Medulla oblongata (tissue), 1 donor: ENCODE results near the gene SLC44A1.

Source experiments
- DNase-seq: peaks from one replicate; pipeline ENCODE4 v3.0.0-alpha.2; 2015; ENCODE audit errors: extremely low spot score

The SLC44A1 gene

DNA sequence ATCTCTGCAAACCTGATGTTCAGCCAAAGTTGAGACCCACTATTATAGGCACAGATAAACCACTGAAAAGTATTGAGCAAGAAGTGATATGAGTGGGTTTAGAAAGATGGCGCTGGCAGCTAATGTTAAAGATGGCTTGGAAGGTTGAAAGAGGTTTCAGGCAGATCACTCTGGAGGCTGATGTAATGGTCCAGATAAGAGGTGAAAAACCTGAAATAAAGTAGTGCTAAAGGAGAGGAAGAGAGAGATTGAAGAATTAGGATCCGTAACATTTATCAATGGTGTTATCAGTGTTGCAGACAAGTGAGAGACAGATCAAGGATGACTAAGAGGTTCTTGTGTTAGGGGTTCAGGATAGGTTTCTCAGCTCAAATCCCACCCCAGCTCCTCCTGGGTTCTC, 58.3 kb downstream of the SLC44A1 start:
- no peak for DNase-seq

DNA sequence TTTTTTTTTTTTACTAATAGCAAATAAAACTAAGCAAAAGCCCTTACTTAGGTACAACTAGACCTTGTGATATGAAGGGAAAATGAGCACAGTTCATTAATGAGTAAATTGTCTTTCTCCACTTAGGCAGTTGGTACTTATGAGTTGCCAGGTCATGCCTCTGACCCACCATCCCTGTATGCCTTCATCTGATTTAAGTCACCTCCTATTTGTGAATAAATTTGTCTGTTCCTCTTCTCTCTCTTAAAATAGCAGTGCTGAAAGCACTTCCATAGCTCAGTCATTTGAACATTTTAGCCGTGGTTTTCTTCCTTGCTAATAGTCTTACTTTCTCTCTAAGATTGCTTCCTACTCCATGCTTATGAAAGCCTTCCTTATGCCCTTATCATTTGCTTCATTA, 61.4 kb downstream of the SLC44A1 start:
- DNase-seq = no peak

DNA sequence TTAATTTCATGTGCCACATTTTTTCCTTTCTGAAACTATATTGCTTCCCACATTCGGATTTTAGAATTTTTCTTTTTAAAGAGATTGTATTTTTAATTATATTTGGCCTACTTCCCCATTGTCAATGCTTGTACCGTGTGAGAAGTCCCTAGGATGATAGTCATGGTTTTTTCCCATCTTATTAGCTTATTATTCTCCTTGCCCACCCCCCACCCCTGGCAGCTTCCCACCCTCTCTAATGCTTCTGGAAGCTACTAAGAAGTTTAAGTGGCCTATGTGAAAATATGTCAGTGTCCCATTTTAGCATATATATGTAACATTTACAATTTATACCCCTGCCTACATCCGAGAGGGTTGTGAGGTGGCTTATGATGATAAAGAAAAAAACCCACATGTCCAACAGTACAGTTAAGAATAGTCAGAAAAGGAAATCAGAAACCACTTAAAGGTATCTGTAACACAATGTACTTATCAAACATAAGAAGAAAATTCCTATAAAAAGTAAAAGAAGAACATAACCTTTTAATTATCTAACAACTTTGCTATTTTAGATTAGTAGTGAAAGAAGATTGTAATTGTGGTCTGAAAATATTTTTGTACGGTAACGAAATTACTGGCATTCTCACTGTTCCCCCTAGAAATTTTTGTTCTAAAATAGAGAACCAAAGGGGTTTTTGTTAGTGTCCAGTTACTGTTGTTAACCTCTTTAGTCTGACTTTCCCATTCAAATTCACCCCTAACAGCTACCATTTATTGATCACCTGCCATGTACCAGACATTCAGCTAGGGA, 62.1 kb downstream of the SLC44A1 start:
- no peak for DNase-seq

DNA sequence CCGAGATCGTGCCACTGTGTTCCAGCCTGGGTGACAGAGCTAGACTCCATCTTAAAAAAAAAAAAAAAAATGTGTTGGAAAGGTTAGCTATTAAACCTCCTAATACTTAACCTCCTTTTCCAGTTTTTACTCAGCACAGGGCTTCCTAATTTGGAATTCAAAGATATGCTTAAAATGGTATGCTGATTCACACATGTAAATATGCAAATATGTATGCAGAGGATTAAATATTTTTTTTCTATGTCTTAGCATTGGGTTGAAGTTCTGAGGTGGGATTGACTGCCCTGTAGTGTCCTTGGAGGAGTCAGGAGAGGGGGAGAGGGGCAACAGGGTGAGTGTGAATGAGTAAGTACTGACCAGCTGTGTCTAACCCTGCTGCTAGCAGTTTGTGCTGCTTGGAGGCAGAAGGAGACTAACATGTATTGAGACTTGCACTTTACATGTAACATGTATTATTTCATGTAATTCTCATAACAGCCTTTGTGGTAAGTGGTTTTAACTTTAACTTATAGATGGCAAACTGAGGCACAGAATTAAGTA, 63.2 kb downstream of the SLC44A1 start:
- DNase-seq = no peak

DNA sequence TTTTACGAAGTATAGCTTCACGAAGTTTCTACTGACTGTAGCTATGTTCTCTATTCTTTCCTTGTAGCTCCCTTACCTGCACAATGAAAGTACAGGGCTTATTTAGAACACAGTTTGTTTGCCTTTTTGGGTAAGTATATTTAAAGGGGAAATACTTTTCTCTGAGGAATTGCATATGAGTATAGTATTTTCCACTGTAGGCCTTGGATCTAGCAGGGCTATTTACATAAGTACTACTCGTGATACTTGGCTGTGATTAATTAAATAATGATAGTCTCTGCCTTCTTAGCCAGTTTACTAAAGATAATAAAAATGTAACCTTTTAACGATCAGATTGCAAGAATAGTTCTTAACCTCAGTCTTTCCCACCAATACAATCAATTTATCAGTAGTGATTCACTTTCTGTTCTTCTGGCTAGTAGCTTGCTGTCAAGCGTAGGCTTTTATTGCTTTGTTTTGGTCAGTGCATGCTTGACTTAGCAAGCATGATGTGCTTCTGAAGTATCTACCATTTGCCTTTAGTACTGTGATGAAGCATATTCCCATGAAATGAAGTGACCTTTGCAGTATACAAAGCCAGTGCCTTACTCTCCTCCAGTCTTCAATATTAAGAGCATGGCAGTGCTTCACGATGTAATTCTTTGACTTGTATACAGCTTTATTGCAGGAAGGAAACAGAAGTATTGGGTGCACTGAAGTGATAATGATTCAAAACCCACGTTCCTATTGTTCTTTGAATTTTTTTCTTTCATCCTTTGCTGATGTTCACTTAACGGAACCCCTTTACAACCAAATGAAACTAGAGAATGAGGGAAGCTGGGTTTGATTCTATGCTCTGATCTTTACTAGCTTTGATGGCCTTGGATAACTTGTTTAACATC, 64.2 kb downstream of the SLC44A1 start:
- DNase-seq = no peak

DNA sequence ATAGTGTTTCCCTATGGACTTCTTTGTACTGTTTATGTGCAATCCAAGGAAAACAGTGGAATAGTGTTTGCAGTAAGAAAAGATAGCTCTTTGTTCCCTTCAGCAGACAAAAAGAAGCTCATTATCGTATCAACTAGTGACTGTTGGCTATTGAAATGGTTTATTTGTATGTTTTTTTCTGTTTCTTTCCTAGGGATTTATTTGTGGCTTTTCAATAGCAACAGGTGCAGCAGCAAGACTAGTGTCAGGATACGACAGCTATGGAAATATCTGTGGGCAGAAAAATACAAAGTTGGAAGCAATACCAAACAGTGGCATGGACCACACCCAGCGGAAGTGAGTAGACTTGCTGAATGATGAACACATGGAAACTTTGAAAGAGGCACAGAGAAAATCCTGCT, 65.1 kb downstream of the SLC44A1 start:
- peak; percentile 89 for DNase-seq

DNA sequence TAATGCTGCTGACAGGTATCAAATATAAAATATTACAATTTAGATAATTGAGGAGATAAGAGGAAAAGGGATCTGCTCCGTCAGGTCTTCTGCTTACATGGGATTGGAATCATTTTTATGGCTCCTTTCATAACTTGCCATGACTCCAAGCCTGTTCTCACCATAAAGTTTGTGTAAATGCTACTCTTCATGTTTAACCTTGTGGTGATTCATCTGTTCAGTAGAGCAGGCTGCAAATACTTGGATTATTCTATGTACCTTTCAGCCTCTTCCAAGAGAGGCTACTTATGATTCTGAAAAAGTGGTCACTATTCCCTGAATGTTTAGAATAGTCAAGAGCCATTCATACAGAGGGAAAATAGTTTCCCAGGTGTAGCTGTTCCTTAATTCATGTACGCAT, 66.9 kb downstream of the SLC44A1 start:
- no peak for DNase-seq

DNA sequence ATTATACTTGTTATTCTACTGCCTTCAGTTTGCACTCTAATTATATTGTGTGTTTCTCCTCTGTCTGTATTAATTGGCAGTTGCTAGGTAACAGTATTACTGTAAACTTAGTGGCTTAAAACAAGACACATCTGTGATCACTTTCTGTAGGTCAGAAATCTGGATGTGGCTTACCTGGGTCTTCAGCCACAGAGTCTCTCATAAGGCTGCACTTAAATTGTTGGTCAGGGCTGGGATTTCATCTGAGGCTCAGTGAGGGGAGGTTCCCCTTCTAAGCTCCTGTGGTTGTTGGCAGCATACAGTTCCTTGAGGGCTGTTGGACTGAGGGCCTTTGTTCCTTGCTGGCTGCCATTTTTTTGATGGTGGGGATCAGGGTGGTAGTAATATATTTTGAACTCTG, 68.8 kb downstream of the SLC44A1 start:
- no peak for DNase-seq

DNA sequence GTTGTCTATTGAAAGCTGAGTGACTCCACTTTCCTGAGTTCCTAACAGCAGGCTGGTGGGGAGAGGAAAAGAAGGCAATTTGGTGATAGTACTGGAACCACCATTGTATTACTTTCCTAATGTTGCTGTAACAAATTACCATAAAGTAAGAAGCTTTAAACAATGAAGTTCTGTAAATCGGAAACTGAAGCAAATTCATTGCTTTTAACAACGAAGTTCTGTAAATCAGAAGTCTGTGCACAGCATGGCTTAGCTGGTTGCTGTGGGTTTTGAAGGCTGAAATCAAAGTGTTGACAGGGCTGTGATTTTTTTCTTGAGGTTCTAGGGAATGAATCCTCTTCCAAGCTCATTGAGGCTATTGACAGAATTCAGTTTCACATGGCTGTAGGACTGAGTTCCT, 72.3 kb downstream of the SLC44A1 start:
- DNase-seq = peak; percentile 60

DNA sequence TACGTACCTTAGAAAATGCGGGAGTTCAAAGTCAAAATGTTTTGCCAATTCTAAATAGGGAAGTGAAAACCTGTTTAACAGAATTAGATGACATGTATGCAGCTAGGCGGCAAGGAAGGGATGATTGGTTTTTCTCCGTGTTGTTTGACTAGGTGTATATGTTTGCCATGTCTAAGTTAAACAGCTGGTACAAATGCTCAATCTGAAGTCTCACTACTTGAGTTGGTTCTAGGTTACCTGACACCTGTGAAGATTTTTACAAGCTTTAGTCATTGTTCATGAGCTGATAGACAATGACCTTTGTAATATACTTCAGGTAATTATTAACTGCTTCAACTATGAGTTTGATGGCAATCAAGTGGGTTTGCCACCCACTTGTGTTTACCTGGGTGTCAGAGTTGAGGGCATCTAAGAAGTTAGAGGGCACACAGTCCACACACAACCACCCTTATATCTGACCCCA, 74.3 kb downstream of the SLC44A1 start:
- DNase-seq = no peak

DNA sequence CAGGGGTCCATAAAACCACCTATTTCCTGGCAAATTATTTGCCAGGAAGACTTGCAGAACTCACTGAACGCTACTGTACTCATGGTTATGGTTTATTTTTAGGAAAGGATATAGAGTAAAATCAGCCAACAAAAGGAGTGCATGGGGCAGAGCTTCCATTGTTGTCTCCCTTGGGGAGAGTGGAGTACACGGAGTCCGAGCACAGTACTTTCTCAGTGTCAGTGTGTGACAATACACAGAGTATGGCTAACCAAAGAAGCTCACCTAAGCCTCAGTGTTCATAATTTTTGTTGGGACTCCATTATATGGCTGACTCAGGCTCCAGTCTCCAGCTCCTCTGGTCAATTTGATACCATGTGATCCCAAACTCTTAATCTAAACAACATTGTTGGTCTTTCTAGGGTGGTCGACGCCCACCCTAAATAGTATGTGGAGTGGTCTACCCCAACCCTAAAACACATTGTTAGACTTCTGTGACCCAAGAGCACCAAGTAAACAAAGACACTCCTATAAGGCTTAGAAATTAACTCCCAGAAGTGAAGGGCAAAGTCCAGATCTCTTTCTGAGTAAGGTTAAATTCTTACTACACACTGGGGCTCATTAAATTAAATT, 74.9 kb downstream of the SLC44A1 start:
- no peak for DNase-seq

DNA sequence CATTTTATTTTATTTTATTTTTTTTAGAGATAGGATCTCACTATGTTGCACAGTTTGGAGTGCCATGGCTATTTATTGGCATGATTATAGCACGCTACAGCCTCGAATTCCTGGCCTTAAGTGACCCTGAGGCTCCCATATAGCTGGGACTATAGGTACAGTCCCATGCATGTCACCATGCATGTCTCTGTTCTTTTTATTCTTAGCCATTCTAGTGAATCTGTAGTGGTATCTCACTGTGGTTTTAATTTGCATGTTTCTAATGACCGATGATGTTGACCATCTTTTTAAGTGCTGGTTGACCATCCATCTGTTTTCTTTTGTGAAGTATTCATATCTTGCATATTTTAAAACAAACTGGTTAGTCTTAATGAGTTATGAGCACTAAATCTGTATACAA, 76.1 kb downstream of the SLC44A1 start:
- no peak for DNase-seq

DNA sequence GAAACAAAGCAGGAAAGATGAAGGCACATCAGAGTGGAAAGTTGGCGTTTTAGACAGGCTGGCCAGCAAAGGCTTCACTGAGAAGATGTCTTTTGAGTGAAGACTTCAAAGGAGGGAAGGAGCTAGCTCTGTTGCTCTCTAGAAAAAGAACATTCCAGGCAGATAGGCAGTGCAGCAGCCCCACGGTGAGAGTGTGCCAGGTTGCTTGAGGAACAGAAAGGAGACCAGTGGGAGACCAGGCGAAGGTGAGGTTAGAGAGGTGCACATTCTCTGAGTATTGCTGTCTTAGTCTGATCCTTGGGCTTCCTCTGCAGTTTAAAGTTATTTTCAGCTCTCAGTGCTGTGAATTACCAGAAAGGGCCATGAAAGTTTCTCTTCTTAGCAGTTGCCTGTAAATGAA, 83.8 kb downstream of the SLC44A1 start:
- DNase-seq = no peak

DNA sequence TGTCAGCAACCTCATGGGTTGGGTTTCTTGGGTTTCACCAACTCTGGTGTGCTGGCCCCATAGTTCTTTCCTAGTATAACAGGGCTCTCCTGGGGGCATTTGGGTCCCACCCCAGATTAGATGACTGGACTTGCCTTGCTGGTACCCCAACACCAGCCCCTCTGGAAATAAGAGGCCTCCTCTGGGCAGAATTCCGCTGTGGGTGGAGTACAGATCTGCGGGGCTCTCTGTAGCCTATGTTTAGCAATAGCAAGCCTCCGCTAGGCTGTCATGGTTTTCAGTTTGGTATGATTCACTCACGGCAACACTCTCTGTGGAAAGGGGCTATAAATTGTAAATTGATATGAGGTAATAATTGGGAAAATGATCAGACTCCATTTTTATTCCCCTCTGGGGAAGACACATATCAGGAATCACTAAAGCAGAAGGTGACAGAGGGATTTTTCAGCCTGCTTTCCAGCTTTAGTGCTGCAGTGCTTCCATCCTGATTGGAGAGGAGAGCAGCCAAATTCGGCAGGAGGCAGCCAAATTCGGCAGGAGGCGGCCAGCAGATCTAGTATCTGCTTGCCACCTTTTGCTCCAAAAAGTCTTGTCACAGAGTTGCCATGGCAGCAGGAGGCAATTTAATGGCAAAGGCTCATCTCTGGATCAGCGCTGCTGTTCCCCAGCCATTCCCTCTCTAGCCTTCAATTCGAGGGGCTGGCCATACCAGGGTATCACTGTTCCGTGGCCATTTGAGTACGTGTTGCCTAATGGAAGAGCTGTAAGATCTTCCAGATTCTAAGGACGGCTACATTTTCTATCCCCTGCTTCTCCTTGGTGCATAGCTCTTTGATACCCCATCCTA, 84.6 kb downstream of the SLC44A1 start:
- no peak for DNase-seq

DNA sequence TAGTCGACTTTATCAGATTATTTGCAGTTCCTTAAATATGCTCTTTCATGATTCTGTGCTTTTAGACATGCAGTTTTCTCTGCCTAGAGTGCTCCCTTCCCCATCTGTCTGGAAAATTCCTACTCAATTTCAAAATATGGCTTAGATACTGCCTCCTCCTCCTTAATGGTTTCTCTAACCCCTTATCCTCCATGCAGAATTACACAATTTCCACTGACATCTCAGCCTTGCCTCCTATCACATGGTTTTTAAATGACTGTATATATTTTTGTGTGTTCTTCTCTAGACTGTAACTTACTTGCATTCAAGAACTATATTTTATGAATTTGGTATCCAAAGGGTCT, 85.2 kb downstream of the SLC44A1 start:
- no peak for DNase-seq

DNA sequence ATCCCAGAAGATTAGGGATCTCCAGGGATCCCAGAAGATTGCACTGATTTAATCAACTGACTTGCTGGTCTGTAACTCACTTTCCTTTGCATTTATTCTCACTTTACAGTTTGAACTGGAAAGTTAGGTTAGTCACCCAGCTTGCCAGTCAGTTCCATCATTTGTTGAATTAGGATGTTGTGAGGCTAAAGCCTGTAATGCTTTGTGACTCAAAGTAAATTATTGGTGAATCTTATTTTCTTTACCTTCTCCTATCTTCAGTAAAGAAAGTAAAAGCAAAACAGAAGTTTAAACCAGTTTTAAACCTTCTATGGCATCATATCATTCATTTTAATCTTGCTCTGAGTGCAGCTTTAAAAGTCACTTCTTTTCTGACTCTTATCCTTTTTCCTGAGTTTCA, 85.8 kb downstream of the SLC44A1 start:
- no peak for DNase-seq

DNA sequence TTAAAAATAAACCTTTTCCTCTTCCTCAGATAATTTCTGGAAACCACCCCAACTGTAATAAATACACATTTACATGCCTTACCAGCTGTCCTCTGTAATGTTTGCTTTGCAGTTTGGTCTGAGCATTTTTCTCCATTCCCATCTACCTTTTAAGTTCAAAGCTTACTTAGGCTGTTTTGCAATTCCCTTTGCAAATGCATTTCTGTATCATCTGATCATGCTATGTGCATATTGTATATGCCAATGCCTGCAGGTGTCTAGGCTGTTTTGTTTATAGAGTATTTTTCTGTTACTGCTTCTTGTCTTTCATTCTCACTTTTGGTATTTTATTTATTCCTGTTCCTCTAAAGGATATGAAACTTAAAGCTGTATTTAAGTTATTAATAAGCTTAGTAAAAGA, 86.3 kb downstream of the SLC44A1 start:
- DNase-seq = no peak

DNA sequence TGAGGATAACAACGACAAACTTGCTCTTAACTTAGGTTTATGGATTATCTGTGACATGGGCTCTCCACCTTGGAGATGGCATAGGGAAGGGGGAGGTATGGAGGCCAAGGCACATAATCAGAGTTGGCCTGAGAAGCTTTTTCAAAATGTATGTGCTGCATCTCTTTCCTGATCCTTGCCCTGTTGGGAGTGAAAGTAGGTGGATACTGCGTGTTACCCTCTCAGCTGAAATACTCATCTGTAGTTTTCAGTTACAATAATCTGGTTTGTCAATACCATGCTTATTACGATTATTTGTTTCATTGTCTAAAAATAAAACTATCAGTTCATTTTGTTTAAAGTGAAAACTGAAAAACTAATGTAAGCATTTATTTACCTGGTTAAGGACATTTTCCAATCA, 86.7 kb downstream of the SLC44A1 start:
- DNase-seq = no peak

DNA sequence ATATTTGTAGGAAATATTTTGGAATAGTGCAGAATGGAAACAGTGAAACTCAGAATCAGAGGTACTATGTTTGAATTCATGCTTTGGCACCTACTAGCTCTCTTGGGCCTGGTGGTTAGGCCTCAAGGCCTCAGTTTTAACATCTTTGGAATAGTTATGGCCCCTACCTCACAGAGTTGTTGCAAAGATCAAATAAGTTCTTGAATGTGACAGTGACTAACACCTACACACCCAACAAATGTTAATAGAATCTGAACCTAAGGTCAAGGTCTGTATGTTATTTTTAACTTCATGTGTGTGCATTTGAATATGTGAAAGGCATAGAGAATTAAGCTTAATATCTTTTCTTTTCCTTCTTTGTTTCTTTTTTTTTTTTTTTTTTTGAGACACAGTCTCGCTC, 87.3 kb downstream of the SLC44A1 start:
- DNase-seq = no peak

DNA sequence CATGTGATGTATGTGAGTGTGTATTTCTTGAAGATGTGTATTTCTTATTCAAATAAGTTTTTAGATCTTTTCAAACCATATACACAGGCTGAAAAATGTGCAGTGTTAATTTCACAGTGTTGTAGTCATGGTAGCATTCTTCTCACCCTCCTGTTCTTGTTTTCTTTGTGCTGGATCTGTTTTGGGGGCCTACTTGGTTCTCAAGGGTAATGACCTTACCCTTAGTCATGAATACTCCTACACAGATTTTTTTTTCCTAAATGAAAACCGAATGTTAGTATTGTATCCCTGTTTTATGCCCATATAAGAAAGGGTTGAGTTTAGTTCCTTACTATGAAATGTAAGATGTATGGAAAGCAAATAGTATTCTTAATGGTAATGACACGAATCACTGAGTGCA, 88.0 kb downstream of the SLC44A1 start:
- no peak for DNase-seq

DNA sequence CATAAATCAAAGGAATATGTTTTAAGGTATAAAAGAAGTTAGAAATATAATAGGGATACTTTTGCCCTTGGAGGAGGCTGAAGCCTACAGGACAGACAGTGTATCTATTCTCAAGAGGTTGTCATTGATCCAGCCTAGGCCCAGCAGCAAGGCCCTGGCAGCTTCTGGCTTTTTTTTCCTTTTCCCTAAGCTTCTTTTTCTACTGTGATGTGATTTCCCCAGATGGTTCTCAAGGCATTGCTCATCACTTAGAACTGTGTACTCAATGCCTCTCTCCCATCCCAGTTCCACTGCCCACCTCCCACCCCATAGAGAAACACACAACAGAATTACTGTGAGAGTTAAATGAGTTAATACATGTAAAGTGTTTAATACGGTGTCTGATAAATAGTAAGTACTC, 88.6 kb downstream of the SLC44A1 start:
- DNase-seq = no peak

DNA sequence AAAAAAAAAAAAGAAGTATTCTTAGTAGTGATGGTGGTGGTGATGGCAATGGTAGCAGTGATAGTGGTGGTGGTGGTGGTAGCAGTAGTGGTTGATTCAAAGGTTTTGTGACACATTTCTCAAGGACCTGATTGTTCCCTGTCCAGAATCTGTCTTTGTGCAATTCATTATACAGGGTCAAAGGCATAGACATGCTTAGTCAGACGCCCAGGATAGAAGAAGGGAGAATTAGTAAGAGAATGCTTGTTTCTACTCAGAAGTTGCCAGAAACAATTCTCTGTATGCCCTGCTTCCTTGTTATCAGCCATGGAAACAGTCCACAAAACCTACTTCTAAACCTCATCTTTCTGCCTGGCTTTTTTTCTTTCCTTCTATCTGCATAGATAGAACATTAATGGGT, 89.4 kb downstream of the SLC44A1 start:
- no peak for DNase-seq
